Neural cell (in vitro differentiated cells): ENCODE results near the gene PTPRR. TPM values are rescaled to one million over a fixed set of nuclear protein-coding genes. Genes with fewer than 3 reads are reported as not detected.

Source experiments
- H2AFZ ChIP-seq: fragments of 200-600, 300-800 bp; sonication (generic), shearing (Covaris generic); 2 replicates; pipeline ENCODE4 v1.6.0; 2014; ENCODE audit warnings: low read depth, mild to moderate bottlenecking, antibody characterized with exemption, low read length, moderate library complexity
- H3F3A ChIP-seq: fragments of 200-600 bp; shearing (Covaris generic); 2 replicates; pipeline ENCODE4 v1.6.1; 2016; ENCODE audit warnings: mild to moderate bottlenecking, moderate library complexity, mixed read lengths, antibody characterized with exemption, low read length; ENCODE audit not compliant: insufficient read depth, poor library complexity, severe bottlenecking
- H3K27ac ChIP-seq: fragments of 200-600, 300-800 bp; sonication (generic), shearing (Covaris generic); 2 replicates; pipeline ENCODE4 v1.5.1; 2014; ENCODE audit warnings: mild to moderate bottlenecking, low read length, moderate library complexity
- H3K27me3 ChIP-seq: fragments of 300-800, 200-600 bp; sonication (generic), shearing (Covaris generic); 2 replicates; pipeline ENCODE4 v1.6.0; 2014; ENCODE audit warnings: mild to moderate bottlenecking, low read depth, low read length, moderate library complexity; ENCODE audit not compliant: insufficient read depth
- H3K36me3 ChIP-seq: fragments of 300-800, 200-600 bp; sonication (generic), shearing (Covaris generic); 2 replicates; pipeline ENCODE4 v1.5.1; 2014; ENCODE audit warnings: mild to moderate bottlenecking, antibody characterized with exemption, low read length, moderate library complexity; ENCODE audit not compliant: insufficient read depth
- H3K4me2 ChIP-seq: fragments of 300-800, 200-600 bp; sonication (generic), shearing (Covaris generic); 2 replicates; pipeline ENCODE4 v1.6.0; 2014; ENCODE audit warnings: mild to moderate bottlenecking, low read length
- H3K4me3 ChIP-seq: fragments of 300-800, 200-600 bp; sonication (generic), shearing (Covaris generic); 2 replicates; pipeline ENCODE4 v1.5.1; 2014; ENCODE audit warnings: mild to moderate bottlenecking, low read length, moderate library complexity
- H3K79me2 ChIP-seq: fragments of 200-600 bp; shearing (Covaris generic); replicated peaks from 2 replicates; pipeline ENCODE4 v1.6.0; 2014; ENCODE audit warnings: mild to moderate bottlenecking, low read length, moderate library complexity; ENCODE audit not compliant: insufficient read depth
- H3K9ac ChIP-seq: fragments of 300-800, 200-600 bp; sonication (generic), shearing (Covaris generic); 2 replicates; pipeline ENCODE4 v1.6.1; 2016; ENCODE audit warnings: mild to moderate bottlenecking, low read length, mixed read lengths
- H3K9me2 ChIP-seq: fragments of 200-600 bp; shearing (Covaris generic); 2 replicates; pipeline ENCODE4 v1.6.1; 2016; ENCODE audit warnings: mild to moderate bottlenecking, low read length, mixed read lengths; ENCODE audit not compliant: insufficient read depth
- H3K9me3 ChIP-seq: fragments of 200-600, 300-800 bp; sonication (generic), shearing (Covaris generic); 2 replicates; pipeline ENCODE4 v1.6.1; 2016; ENCODE audit warnings: mild to moderate bottlenecking, mixed run types, low read length, moderate library complexity, mixed read lengths
- H4K20me1 ChIP-seq: fragments of 200-600 bp; shearing (Covaris generic); 2 replicates; pipeline ENCODE4 v1.6.1; 2016; ENCODE audit warnings: mild to moderate bottlenecking, mixed run types; ENCODE audit not compliant: insufficient read depth
- EP300 ChIP-seq: fragments of 450-650 bp; conservative IDR thresholded peaks from 2 replicates; pipeline ENCODE4 v1.6.1; 2014; ENCODE audit warnings: antibody characterized with exemption, mild to moderate bottlenecking, moderate library complexity; ENCODE audit not compliant: poor library complexity, severe bottlenecking
- EZH2 ChIP-seq: fragments of 200-600, 300-800 bp; shearing (Covaris generic), sonication (generic); IDR thresholded peaks from 2 replicates; pipeline ENCODE4 v1.6.1; 2014; ENCODE audit warnings: antibody characterized with exemption, low read length, borderline replicate concordance, mild to moderate bottlenecking; ENCODE audit not compliant: insufficient read depth, poor library complexity, severe bottlenecking
- MXI1 ChIP-seq: fragments of 450-650 bp; conservative IDR thresholded peaks from 2 replicates; pipeline ENCODE4 v1.6.1; 2014; ENCODE audit warnings: antibody characterized with exemption, mild to moderate bottlenecking; ENCODE audit not compliant: poor library complexity, severe bottlenecking
- POLR2AphosphoS5 ChIP-seq: IDR thresholded peaks from 2 replicates; pipeline ENCODE4 v1.6.1; 2012
- RAD21 ChIP-seq: fragments of 450-650 bp; conservative IDR thresholded peaks from 2 replicates; pipeline ENCODE4 v1.6.1; 2014; ENCODE audit warnings: antibody characterized with exemption, mild to moderate bottlenecking, moderate library complexity
- SMC3 ChIP-seq: fragments of 450-650 bp; conservative IDR thresholded peaks from 2 replicates; pipeline ENCODE4 v1.6.1; 2014; ENCODE audit warnings: antibody characterized with exemption, mild to moderate bottlenecking, moderate library complexity; ENCODE audit not compliant: poor library complexity
- TAF1 ChIP-seq: IDR thresholded peaks from 2 replicates; pipeline ENCODE4 v1.6.1; 2012; ENCODE audit warnings: low read depth
- polyA plus RNA-seq: library from polyadenylated mRNA; depleted of rRNA; stranded (reverse); fragments of >200 nt; gene quantifications from 2 replicates; pipeline ENCODE4 v1.2.3, GENCODE V29; 2014
- TF ChIP-seq, protein P1 (sequence below): IDR thresholded peaks from 2 replicates; pipeline ENCODE4 v1.6.1; 2012; ENCODE audit warnings: borderline replicate concordance
- TF ChIP-seq, protein P2 (sequence below): fragments of 450-650 bp; IDR thresholded peaks from 2 replicates; pipeline ENCODE4 v1.5.1; 2014; ENCODE audit warnings: antibody characterized with exemption, mild to moderate bottlenecking, moderate library complexity; ENCODE audit not compliant: poor library complexity, severe bottlenecking

PTPRR gene
- polyA plus RNA-seq, 1 donor from 2014 or later, result 2.2 TPM

DNA sequence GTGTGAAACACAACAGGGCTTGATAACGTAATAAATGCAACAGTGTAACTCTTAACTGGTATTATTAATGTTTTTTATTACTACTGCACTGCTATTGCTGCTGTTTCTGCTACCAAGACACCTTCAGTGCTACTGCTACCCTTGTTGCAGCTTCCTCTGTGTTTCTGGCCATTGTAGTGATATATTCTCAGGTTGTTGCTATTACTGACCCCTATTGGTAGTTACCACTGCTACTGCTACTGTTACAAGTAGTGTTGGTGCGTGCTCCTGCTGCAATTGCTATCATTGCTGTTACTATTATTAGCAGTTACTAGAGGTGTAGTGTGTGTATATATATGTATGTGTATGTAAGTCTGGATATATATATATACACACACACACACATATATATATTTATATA lies 196.1 kb downstream of the PTPRR start:
- Histone ChIP-seq H4K20me1 (no peaks in the 10 kb centered on the region), H3K9ac (no peak overlapping the region)
- TF ChIP-seq TAF1 (no peak), MXI1 (no peak), EP300 (no peak), POLR2AphosphoS5 (no peak), SMC3 (no peak), RAD21 (no peak)
- TF ChIP-seq, protein P1, sequence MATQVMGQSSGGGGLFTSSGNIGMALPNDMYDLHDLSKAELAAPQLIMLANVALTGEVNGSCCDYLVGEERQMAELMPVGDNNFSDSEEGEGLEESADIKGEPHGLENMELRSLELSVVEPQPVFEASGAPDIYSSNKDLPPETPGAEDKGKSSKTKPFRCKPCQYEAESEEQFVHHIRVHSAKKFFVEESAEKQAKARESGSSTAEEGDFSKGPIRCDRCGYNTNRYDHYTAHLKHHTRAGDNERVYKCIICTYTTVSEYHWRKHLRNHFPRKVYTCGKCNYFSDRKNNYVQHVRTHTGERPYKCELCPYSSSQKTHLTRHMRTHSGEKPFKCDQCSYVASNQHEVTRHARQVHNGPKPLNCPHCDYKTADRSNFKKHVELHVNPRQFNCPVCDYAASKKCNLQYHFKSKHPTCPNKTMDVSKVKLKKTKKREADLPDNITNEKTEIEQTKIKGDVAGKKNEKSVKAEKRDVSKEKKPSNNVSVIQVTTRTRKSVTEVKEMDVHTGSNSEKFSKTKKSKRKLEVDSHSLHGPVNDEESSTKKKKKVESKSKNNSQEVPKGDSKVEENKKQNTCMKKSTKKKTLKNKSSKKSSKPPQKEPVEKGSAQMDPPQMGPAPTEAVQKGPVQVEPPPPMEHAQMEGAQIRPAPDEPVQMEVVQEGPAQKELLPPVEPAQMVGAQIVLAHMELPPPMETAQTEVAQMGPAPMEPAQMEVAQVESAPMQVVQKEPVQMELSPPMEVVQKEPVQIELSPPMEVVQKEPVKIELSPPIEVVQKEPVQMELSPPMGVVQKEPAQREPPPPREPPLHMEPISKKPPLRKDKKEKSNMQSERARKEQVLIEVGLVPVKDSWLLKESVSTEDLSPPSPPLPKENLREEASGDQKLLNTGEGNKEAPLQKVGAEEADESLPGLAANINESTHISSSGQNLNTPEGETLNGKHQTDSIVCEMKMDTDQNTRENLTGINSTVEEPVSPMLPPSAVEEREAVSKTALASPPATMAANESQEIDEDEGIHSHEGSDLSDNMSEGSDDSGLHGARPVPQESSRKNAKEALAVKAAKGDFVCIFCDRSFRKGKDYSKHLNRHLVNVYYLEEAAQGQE, result no peak

DNA sequence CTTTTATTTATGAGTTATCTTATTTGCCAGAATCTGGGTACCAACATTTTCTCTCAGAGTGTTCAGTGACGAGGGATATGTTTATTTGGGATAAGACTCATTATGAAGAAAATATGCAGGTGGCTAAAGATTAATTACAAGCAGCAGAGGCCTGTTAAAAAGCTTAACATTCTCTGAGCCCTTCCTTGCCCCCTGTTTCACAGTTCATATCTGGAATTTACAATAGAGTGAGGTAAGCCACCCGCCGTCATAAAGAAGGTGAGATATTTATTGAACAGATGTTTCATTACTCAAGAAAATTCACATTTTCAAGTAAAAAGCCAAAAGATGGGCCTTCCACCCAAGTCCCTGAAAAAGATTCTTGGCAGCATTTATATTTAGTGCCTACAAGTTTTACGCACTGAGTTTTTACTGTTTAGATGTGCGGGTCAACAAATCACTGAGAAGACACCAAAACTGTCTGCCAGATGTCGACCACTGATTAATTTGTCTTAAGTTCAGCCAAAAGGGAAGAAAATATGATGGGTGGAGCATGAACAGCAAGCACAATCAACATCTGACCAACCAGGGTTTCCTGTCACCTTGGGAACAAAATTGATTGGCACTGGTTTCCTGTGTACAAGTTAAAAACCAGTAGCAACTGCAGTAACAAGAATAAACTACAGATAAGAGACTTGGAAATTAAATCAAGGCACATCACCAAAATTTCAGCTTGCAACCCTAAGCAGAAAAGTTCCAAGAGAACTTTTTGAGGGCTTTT lies 197.8 kb downstream of the PTPRR start:
- Histone ChIP-seq H3K9ac (no peak overlapping the region), H3K27me3 (no peaks in the 10 kb centered on the region), H3K4me3 (no peak overlapping the region), H3K27ac (no peak overlapping the region), H2AFZ (no peak overlapping the region), H3K36me3 (no peaks in the 10 kb centered on the region), H4K20me1 (no peaks in the 10 kb centered on the region), H3K79me2 (no peaks in the 10 kb centered on the region), H3F3A (no peaks in the 10 kb centered on the region), H3K9me3 (no peaks in the 10 kb centered on the region), H3K4me2 (no peak overlapping the region), H3K9me2 (no peaks in the 10 kb centered on the region)
- no peak for TF ChIP-seq POLR2AphosphoS5
- no peak for TF ChIP-seq SMC3
- TF ChIP-seq, protein P2, sequence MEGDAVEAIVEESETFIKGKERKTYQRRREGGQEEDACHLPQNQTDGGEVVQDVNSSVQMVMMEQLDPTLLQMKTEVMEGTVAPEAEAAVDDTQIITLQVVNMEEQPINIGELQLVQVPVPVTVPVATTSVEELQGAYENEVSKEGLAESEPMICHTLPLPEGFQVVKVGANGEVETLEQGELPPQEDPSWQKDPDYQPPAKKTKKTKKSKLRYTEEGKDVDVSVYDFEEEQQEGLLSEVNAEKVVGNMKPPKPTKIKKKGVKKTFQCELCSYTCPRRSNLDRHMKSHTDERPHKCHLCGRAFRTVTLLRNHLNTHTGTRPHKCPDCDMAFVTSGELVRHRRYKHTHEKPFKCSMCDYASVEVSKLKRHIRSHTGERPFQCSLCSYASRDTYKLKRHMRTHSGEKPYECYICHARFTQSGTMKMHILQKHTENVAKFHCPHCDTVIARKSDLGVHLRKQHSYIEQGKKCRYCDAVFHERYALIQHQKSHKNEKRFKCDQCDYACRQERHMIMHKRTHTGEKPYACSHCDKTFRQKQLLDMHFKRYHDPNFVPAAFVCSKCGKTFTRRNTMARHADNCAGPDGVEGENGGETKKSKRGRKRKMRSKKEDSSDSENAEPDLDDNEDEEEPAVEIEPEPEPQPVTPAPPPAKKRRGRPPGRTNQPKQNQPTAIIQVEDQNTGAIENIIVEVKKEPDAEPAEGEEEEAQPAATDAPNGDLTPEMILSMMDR, result no peak
- no peak for TF ChIP-seq TAF1
- TF ChIP-seq RAD21, result no peak
- no peak for TF ChIP-seq EZH2
- TF ChIP-seq, protein P1, result no peak
- TF ChIP-seq EP300, result no peak
- TF ChIP-seq MXI1, result no peak

More for the DNA sequence above, 196.1 kb downstream of the PTPRR start:
- no peaks in the 10 kb centered on the region for H3K36me3 ChIP-seq
- no peak overlapping the region for H3K4me2 ChIP-seq
- H3F3A ChIP-seq, result no peaks in the 10 kb centered on the region
- no peak overlapping the region for H3K4me3 ChIP-seq
- no peaks in the 10 kb centered on the region for H3K27me3 ChIP-seq
- no peaks in the 10 kb centered on the region for H3K9me2 ChIP-seq
- H3K79me2 ChIP-seq, result no peaks in the 10 kb centered on the region
- no peak overlapping the region for H2AFZ ChIP-seq
- H3K27ac ChIP-seq, result no peak overlapping the region
- H3K9me3 ChIP-seq, result no peaks in the 10 kb centered on the region
